GM12892 (cell line): ENCODE measurements around the gene RBBP8.
"Not testable (repeated sequence)": the region's sequence is repeated elsewhere in the genome, so short reads cannot be mapped to it uniquely, and the experiment has no call there.

Experiments
- POLR2AphosphoS5 ChIP-seq: IDR thresholded peaks from 2 replicates; pipeline ENCODE4 v1.6.1; 2011; ENCODE audit warnings: low read depth, low read length, control low read depth
- TAF1 ChIP-seq: IDR thresholded peaks from 2 replicates; pipeline ENCODE4 v1.6.1; 2011; ENCODE audit warnings: low read depth, mild to moderate bottlenecking, control low read depth, low read length, borderline replicate concordance

GRCh38 chr18:22953982-22954381, 20.9 kb downstream of the RBBP8 start:
- not testable (repeated sequence) for TF ChIP-seq POLR2AphosphoS5, TAF1
